ENCODE measurements around the gene OR2M2. TPM values are rescaled to one million over a fixed set of nuclear protein-coding genes. Genes with fewer than 3 reads are reported as not detected.

OR2M2 gene
- total RNA-seq, 1 donor from 2014 or later, result not detected

DNA sequence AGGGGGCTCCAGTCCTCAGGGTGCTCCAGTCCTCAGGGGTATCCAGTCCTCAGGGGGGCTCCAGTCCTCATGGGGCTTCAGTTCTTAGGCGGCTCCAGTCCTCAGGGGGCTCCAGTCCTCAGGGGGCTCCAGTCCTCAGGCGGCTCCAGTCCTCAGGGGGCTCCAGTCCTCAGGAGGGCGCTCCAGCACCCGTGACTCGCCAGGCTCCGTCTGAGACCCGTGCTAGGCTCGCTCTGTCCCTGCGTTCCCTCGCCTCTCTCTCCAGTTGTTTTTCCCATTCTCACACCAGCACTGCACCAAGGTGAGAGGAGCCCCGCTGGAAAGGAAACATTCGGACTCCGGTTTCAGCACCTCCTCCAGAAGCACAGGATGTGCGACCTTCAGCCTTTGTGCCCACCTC lies 9.4 kb upstream of the OR2M2 start:
- DNase-seq (ENCODE audit: extremely low spot score, unreplicated experiment), result no peak
- Mint-ChIP-seq H3K36me3 (ENCODE audit: unreplicated experiment) (no peaks in the 10 kb centered on the region), H3K4me3 (ENCODE audit: unreplicated experiment) (no peak overlapping the region), H3K27ac (ENCODE audit: unreplicated experiment) (no peak overlapping the region), H3K9me3 (ENCODE audit: unreplicated experiment) (peaks cover 26% of the 10 kb centered on the region), H3K4me1 (ENCODE audit: unreplicated experiment) (no peaks in the 10 kb centered on the region), H3K27me3 (ENCODE audit: unreplicated experiment) (no peaks in the 10 kb centered on the region)
- TF ChIP-seq, protein P1, sequence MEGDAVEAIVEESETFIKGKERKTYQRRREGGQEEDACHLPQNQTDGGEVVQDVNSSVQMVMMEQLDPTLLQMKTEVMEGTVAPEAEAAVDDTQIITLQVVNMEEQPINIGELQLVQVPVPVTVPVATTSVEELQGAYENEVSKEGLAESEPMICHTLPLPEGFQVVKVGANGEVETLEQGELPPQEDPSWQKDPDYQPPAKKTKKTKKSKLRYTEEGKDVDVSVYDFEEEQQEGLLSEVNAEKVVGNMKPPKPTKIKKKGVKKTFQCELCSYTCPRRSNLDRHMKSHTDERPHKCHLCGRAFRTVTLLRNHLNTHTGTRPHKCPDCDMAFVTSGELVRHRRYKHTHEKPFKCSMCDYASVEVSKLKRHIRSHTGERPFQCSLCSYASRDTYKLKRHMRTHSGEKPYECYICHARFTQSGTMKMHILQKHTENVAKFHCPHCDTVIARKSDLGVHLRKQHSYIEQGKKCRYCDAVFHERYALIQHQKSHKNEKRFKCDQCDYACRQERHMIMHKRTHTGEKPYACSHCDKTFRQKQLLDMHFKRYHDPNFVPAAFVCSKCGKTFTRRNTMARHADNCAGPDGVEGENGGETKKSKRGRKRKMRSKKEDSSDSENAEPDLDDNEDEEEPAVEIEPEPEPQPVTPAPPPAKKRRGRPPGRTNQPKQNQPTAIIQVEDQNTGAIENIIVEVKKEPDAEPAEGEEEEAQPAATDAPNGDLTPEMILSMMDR (IDR thresholded peaks at IDR 0.05), result no peak

DNA sequence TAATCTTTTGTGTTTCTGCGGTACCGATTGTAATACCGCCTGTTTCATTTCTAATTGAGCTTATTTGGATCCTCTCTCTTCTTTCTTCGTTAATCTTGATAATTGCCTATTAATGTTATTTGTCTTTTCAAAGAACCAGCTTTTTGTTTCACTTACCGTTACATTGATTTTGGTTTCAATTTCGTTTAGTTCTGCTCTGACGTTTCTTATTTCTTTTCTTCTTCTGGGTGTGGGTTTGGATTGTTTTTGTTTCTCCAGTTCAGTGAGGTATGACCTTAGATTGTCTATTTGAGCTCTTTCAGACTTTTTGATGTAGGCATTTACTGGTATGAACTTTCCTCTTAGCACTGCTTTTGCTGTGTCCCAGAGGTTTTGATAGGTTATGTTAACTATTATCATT lies 9.4 kb downstream of the OR2M2 start:
- Mint-ChIP-seq H3K36me3 (ENCODE audit: unreplicated experiment) (no peaks in the 10 kb centered on the region), H3K27me3 (ENCODE audit: unreplicated experiment) (no peaks in the 10 kb centered on the region), H3K4me1 (ENCODE audit: unreplicated experiment) (no peaks in the 10 kb centered on the region)

DNA sequence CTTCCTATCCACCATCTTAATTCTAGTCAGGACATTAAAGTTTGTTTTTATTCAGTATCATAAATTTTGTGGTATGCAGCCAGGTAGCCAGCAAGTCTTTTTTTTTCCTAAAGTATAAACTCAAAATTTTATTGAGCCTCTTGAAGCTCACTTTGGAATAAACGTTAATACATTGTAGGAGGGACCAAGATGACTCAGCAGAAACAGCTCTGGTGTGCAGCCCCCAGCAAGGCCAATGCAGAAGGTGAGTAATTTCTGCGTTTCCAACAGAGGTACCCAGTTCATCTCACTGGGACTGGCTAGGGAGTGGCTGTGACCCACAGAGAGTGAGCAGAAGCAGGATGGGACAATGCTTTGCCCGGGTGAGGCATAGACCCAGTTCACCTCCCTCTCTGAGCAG lies 12.7 kb downstream of the OR2M2 start:
- no peak overlapping the region for H3K4me3 Mint-ChIP-seq (ENCODE audit: unreplicated experiment)
- H3K27me3 Mint-ChIP-seq (ENCODE audit: unreplicated experiment), result no peaks in the 10 kb centered on the region
- H3K4me1 Mint-ChIP-seq (ENCODE audit: unreplicated experiment), result no peaks in the 10 kb centered on the region
- H3K27ac Mint-ChIP-seq (ENCODE audit: unreplicated experiment), result no peak overlapping the region
- DNase-seq (ENCODE audit: extremely low spot score, unreplicated experiment), result no peak
- H3K9me3 Mint-ChIP-seq (ENCODE audit: unreplicated experiment), result peaks cover 62% of the 10 kb centered on the region
- H3K36me3 Mint-ChIP-seq (ENCODE audit: unreplicated experiment), result no peaks in the 10 kb centered on the region
- TF ChIP-seq, protein P1 (IDR thresholded peaks at IDR 0.05), result no peak

More for the DNA sequence above, 9.4 kb downstream of the OR2M2 start:
- Mint-ChIP-seq H3K4me3 (ENCODE audit: unreplicated experiment) (no peak overlapping the region), H3K9me3 (ENCODE audit: unreplicated experiment) (peaks cover 60% of the 10 kb centered on the region), H3K27ac (ENCODE audit: unreplicated experiment) (no peak overlapping the region)
- TF ChIP-seq, protein P1 (IDR thresholded peaks at IDR 0.05), result no peak
- DNase-seq (ENCODE audit: extremely low spot score, unreplicated experiment), result no peak

DNA sequence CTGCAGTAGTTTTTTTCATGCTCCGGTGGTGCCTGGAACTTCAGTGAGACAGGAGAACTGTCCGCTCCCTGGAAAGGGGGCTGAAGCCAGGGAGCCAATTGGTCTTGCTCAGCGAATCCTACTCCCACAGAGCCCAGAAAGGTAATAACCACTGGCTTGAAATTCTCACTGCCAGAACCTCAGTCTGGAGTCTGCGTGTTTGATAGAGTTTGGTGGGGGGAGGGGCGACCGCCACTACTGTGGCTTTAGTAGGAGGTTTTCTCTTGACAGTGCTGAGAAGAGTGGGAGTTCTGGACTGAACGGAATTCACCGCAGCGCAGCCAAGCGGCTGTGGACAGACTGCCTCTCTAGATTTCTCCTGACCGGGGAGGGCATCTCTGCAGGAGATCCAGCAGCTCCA lies 14.4 kb downstream of the OR2M2 start:
- H3K27me3 Mint-ChIP-seq (ENCODE audit: unreplicated experiment), result no peaks in the 10 kb centered on the region
- H3K4me3 Mint-ChIP-seq (ENCODE audit: unreplicated experiment), result no peak overlapping the region
- no peaks in the 10 kb centered on the region for H3K36me3 Mint-ChIP-seq (ENCODE audit: unreplicated experiment)
- TF ChIP-seq, protein P1 (IDR thresholded peaks at IDR 0.05), result no peak
- H3K4me1 Mint-ChIP-seq (ENCODE audit: unreplicated experiment), result no peaks in the 10 kb centered on the region
- peaks cover 51% of the 10 kb centered on the region for H3K9me3 Mint-ChIP-seq (ENCODE audit: unreplicated experiment)
- H3K27ac Mint-ChIP-seq (ENCODE audit: unreplicated experiment), result no peak overlapping the region
- no peak for DNase-seq (ENCODE audit: extremely low spot score, unreplicated experiment)

DNA sequence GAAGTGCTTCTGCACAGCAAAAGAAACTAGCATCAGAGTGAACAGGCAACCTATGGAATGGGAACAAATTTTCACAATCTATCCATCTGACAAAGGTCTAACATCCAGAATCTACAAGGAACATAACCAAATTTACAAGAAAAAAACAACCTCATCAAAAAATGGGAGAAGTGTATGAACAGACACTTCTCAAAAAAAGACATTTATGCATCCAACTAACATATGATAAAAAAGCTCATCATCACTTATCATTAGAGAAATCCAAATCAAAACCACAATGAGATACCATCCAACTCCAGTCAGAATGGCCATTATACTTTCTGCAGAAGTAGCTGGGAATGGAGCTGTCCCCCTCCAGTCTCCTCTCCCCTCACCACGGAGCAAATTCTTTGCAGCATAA lies 19.5 kb downstream of the OR2M2 start:
- Mint-ChIP-seq H3K4me3 (ENCODE audit: unreplicated experiment) (no peak overlapping the region), H3K27ac (ENCODE audit: unreplicated experiment) (no peak overlapping the region), H3K36me3 (ENCODE audit: unreplicated experiment) (no peaks in the 10 kb centered on the region), H3K9me3 (ENCODE audit: unreplicated experiment) (peaks cover 48% of the 10 kb centered on the region), H3K4me1 (ENCODE audit: unreplicated experiment) (no peaks in the 10 kb centered on the region), H3K27me3 (ENCODE audit: unreplicated experiment) (no peaks in the 10 kb centered on the region)
- TF ChIP-seq, protein P1 (IDR thresholded peaks at IDR 0.05), result no peak
- DNase-seq (ENCODE audit: extremely low spot score, unreplicated experiment), result no peak
